ENCODE data around the gene PLCB1. TPM values are rescaled to one million over a fixed set of nuclear protein-coding genes. Genes with fewer than 3 reads are reported as not detected.

PLCB1 gene
- total RNA-seq, 1 experiment from 2014 or later = 11.3 TPM

DNA sequence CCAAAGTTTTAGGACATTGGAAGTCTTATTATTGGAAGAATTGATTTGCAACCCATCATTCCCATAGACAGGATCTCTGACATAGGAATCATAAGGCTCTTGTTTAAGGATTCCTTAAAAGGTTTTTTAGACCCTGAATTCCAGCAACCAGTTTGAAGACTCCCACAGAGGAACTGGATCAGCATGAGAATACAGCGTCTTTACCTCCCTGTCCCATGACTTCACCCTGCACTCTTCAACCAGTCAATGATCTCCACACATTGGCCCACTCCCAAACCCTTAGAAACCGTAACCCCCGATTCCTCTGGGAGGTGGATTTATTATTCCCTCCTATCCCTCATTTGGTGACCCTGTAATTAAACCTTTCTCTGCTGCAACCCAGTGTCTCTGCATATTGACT lies 786.1 kb downstream of the PLCB1 start:
- TF ChIP-seq MYBL2 (CRISPR knock-in tag; IDR thresholded peaks at IDR 0.05) (no peak), GRHL2 (CRISPR knock-in tag; IDR thresholded peaks at IDR 0.05; ENCODE audit: insufficient replicate concordance, severe bottlenecking) (no peak), JUN (CRISPR knock-in tag; IDR thresholded peaks at IDR 0.05) (no peak), ESRRA (CRISPR knock-in tag; IDR thresholded peaks at IDR 0.05; ENCODE audit: borderline replicate concordance) (no peak), CREM (CRISPR knock-in tag; IDR thresholded peaks at IDR 0.05) (no peak), TEAD4 (CRISPR knock-in tag; IDR thresholded peaks at IDR 0.05) (no peak), ZNF671 (CRISPR knock-in tag; IDR thresholded peaks at IDR 0.05) (no peak)
- TF ChIP-seq, protein P1, sequence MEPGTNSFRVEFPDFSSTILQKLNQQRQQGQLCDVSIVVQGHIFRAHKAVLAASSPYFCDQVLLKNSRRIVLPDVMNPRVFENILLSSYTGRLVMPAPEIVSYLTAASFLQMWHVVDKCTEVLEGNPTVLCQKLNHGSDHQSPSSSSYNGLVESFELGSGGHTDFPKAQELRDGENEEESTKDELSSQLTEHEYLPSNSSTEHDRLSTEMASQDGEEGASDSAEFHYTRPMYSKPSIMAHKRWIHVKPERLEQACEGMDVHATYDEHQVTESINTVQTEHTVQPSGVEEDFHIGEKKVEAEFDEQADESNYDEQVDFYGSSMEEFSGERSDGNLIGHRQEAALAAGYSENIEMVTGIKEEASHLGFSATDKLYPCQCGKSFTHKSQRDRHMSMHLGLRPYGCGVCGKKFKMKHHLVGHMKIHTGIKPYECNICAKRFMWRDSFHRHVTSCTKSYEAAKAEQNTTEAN (CRISPR knock-in tag; IDR thresholded peaks at IDR 0.05) = no peak
- TF ChIP-seq, protein P2, sequence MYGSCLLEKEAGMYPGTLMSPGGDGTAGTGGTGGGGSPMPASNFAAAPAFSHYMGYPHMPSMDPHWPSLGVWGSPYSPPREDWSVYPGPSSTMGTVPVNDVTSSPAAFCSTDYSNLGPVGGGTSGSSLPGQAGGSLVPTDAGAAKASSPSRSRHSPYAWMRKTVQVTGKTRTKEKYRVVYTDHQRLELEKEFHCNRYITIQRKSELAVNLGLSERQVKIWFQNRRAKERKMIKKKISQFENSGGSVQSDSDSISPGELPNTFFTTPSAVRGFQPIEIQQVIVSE (CRISPR knock-in tag; IDR thresholded peaks at IDR 0.05; ENCODE audit: borderline replicate concordance) = no peak
- TF ChIP-seq, protein P3, sequence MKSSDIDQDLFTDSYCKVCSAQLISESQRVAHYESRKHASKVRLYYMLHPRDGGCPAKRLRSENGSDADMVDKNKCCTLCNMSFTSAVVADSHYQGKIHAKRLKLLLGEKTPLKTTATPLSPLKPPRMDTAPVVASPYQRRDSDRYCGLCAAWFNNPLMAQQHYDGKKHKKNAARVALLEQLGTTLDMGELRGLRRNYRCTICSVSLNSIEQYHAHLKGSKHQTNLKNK (CRISPR knock-in tag; IDR thresholded peaks at IDR 0.05) = no peak
- TF ChIP-seq, protein P4, sequence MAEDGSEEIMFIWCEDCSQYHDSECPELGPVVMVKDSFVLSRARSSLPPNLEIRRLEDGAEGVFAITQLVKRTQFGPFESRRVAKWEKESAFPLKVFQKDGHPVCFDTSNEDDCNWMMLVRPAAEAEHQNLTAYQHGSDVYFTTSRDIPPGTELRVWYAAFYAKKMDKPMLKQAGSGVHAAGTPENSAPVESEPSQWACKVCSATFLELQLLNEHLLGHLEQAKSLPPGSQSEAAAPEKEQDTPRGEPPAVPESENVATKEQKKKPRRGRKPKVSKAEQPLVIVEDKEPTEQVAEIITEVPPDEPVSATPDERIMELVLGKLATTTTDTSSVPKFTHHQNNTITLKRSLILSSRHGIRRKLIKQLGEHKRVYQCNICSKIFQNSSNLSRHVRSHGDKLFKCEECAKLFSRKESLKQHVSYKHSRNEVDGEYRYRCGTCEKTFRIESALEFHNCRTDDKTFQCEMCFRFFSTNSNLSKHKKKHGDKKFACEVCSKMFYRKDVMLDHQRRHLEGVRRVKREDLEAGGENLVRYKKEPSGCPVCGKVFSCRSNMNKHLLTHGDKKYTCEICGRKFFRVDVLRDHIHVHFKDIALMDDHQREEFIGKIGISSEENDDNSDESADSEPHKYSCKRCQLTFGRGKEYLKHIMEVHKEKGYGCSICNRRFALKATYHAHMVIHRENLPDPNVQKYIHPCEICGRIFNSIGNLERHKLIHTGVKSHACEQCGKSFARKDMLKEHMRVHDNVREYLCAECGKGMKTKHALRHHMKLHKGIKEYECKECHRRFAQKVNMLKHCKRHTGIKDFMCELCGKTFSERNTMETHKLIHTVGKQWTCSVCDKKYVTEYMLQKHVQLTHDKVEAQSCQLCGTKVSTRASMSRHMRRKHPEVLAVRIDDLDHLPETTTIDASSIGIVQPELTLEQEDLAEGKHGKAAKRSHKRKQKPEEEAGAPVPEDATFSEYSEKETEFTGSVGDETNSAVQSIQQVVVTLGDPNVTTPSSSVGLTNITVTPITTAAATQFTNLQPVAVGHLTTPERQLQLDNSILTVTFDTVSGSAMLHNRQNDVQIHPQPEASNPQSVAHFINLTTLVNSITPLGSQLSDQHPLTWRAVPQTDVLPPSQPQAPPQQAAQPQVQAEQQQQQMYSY (CRISPR knock-in tag; IDR thresholded peaks at IDR 0.05) = no peak
- Mint-ChIP-seq H3K4me1 (peaks cover 41% of the 10 kb centered on the region), H3K36me3 (peaks cover 35% of the 10 kb centered on the region), H3K4me3 (no peak overlapping the region), H3K9me3 (peaks cover 42% of the 10 kb centered on the region), H3K27me3 (ENCODE audit: low read depth) (0 out of 2 replicates have a peak, but pooled peaks cover 3% of the 10 kb centered on the region), H3K27ac (no peak overlapping the region)
- DNase-seq (ENCODE audit: low spot score) (no peak), ATAC-seq (peak; percentile 79)
- CTCF ChIA-PET = no interaction called here
- POLR2A ChIA-PET = no interaction called here

DNA sequence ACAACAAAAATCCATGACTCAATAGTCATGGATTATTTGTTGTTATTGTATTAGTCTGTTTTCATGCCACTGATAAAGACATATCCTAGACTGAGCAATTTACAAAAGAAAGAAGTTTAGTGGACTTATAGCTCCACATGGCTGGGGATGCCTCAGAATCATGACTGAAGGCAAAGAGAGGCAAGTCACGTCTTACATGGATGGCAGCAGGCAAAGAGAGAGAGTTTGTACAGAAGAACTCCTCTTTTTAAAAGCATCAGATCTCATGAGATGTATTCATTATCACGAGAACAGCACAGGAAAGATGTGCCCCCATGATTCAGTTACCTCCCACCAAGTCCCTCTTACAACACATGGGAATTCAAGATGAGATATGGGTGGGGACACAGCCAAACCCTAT lies 792.5 kb downstream of the PLCB1 start:
- no peak for DNase-seq (ENCODE audit: low spot score)
- Mint-ChIP-seq H3K27me3 (ENCODE audit: low read depth) (peaks cover 3% of the 10 kb centered on the region; the same call in 1 of the 2 replicates), H3K4me1 (peaks cover 6% of the 10 kb centered on the region), H3K36me3 (peaks cover 13% of the 10 kb centered on the region), H3K9me3 (peaks cover 15% of the 10 kb centered on the region), H3K27ac (no peak overlapping the region), H3K4me3 (no peak overlapping the region)
- no peak for ATAC-seq
- CTCF ChIA-PET = no interaction called here
- POLR2A ChIA-PET = no interaction called here
- TF ChIP-seq ZNF263 (CRISPR knock-in tag; IDR thresholded peaks at IDR 0.05; ENCODE audit: low read depth) (no peak), GTF2I (CRISPR knock-in tag; conservative IDR thresholded peaks at IDR 0.05) (no peak), PRRX2 (CRISPR knock-in tag; IDR thresholded peaks at IDR 0.05) (no peak)
- TF ChIP-seq, protein P5, sequence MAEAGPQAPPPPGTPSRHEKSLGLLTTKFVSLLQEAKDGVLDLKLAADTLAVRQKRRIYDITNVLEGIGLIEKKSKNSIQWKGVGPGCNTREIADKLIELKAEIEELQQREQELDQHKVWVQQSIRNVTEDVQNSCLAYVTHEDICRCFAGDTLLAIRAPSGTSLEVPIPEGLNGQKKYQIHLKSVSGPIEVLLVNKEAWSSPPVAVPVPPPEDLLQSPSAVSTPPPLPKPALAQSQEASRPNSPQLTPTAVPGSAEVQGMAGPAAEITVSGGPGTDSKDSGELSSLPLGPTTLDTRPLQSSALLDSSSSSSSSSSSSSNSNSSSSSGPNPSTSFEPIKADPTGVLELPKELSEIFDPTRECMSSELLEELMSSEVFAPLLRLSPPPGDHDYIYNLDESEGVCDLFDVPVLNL (CRISPR knock-in tag; IDR thresholded peaks at IDR 0.05; ENCODE audit: borderline replicate concordance, low read depth) = no peak
- TF ChIP-seq, protein P6, sequence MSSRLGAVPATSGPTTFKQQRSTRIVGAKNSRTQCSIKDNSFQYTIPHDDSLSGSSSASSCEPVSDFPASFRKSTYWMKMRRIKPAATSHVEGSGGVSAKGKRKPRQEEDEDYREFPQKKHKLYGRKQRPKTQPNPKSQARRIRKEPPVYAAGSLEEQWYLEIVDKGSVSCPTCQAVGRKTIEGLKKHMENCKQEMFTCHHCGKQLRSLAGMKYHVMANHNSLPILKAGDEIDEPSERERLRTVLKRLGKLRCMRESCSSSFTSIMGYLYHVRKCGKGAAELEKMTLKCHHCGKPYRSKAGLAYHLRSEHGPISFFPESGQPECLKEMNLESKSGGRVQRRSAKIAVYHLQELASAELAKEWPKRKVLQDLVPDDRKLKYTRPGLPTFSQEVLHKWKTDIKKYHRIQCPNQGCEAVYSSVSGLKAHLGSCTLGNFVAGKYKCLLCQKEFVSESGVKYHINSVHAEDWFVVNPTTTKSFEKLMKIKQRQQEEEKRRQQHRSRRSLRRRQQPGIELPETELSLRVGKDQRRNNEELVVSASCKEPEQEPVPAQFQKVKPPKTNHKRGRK (CRISPR knock-in tag; IDR thresholded peaks at IDR 0.05; ENCODE audit: borderline replicate concordance) = no peak
- TF ChIP-seq, protein P7, sequence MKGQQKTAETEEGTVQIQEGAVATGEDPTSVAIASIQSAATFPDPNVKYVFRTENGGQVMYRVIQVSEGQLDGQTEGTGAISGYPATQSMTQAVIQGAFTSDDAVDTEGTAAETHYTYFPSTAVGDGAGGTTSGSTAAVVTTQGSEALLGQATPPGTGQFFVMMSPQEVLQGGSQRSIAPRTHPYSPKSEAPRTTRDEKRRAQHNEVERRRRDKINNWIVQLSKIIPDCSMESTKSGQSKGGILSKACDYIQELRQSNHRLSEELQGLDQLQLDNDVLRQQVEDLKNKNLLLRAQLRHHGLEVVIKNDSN (CRISPR knock-in tag; IDR thresholded peaks at IDR 0.05) = no peak
- TF ChIP-seq, protein P2 (CRISPR knock-in tag; IDR thresholded peaks at IDR 0.05; ENCODE audit: borderline replicate concordance) = no peak
- TF ChIP-seq, protein P8, sequence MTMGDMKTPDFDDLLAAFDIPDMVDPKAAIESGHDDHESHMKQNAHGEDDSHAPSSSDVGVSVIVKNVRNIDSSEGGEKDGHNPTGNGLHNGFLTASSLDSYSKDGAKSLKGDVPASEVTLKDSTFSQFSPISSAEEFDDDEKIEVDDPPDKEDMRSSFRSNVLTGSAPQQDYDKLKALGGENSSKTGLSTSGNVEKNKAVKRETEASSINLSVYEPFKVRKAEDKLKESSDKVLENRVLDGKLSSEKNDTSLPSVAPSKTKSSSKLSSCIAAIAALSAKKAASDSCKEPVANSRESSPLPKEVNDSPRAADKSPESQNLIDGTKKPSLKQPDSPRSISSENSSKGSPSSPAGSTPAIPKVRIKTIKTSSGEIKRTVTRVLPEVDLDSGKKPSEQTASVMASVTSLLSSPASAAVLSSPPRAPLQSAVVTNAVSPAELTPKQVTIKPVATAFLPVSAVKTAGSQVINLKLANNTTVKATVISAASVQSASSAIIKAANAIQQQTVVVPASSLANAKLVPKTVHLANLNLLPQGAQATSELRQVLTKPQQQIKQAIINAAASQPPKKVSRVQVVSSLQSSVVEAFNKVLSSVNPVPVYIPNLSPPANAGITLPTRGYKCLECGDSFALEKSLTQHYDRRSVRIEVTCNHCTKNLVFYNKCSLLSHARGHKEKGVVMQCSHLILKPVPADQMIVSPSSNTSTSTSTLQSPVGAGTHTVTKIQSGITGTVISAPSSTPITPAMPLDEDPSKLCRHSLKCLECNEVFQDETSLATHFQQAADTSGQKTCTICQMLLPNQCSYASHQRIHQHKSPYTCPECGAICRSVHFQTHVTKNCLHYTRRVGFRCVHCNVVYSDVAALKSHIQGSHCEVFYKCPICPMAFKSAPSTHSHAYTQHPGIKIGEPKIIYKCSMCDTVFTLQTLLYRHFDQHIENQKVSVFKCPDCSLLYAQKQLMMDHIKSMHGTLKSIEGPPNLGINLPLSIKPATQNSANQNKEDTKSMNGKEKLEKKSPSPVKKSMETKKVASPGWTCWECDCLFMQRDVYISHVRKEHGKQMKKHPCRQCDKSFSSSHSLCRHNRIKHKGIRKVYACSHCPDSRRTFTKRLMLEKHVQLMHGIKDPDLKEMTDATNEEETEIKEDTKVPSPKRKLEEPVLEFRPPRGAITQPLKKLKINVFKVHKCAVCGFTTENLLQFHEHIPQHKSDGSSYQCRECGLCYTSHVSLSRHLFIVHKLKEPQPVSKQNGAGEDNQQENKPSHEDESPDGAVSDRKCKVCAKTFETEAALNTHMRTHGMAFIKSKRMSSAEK (CRISPR knock-in tag; IDR thresholded peaks at IDR 0.05; ENCODE audit: borderline replicate concordance) = no peak

Data from WTC11 (cell line).